Thymus (tissue), 11 donors: Measurements from ENCODE around the gene ICA1. TPM values are rescaled to one million over a fixed set of nuclear protein-coding genes. Genes with fewer than 3 reads are reported as not detected.
"Not testable (repeated sequence)": the region's sequence is repeated elsewhere in the genome, so short reads cannot be mapped to it uniquely, and the experiment has no call there.

ENCODE experiments used
- DNase-seq, 9 donors: peaks; one replicate each; pipeline ENCODE4 v3.0.0-alpha.2; 2013; ENCODE audit warnings: low spot score in 9 of 9, low read depth in 6 of 9, missing footprints in 1 of 9
- H3K27ac ChIP-seq, 2 donors: one replicate each; pipeline ENCODE4 v1.5.1; 2013; ENCODE audit warnings: control low read depth in 1 of 2, low read depth in 1 of 2, low read length in 1 of 2, mild to moderate bottlenecking in 1 of 2, moderate library complexity in 1 of 2
- H3K27me3 ChIP-seq, 2 donors: one replicate each; pipeline ENCODE4 v1.5.1; 2013; ENCODE audit warnings: low read length in 1 of 2; ENCODE audit not compliant: control insufficient read depth in 2 of 2, insufficient read depth in 1 of 2
- H3K36me3 ChIP-seq, 2 donors: one replicate each; pipeline ENCODE4 v1.5.1; 2013; ENCODE audit warnings: low read length in 1 of 2, mild to moderate bottlenecking in 1 of 2, moderate library complexity in 1 of 2; ENCODE audit not compliant: control insufficient read depth in 2 of 2, insufficient read depth in 2 of 2
- H3K4me1 ChIP-seq, 2 donors: one replicate each; pipeline ENCODE4 v1.5.1; 2013; ENCODE audit warnings: low read length in 2 of 2; ENCODE audit not compliant: control insufficient read depth in 2 of 2, insufficient read depth in 2 of 2
- H3K4me3 ChIP-seq, 2 donors: one replicate each; pipeline ENCODE4 v1.5.1; 2013; ENCODE audit warnings: low read length in 2 of 2, control low read depth in 1 of 2, mild to moderate bottlenecking in 1 of 2
- H3K9me3 ChIP-seq, 2 donors: one replicate each; pipeline ENCODE4 v1.5.1; 2013; ENCODE audit warnings: low read length in 1 of 2, mild to moderate bottlenecking in 1 of 2; ENCODE audit not compliant: control insufficient read depth in 2 of 2, insufficient read depth in 1 of 2
- WGBS: extraction: QIAGEN DNeasy Blood & Tissue Kit; methylation state at CpG from one replicate; pipeline ENCODE4 v1.1.7; 2013; 5-methylcytosine and 5-hydroxymethylcytosine counted together
- polyA plus RNA-seq: library from polyadenylated mRNA; stranded (reverse); fragments of 200-250 nt; gene quantifications from one replicate; pipeline ENCODE4 v1.2.3, GENCODE V29; 2013
- total RNA-seq: library from RNA; stranded (reverse); fragments of 120-200 nt; gene quantifications from one replicate; pipeline ENCODE4 v1.2.4, GENCODE V29; 2013
- donor health status: healthy.

ICA1 gene
- total and polyA plus RNA-seq, 2 donors, result 6.3 to 18.5 TPM

DNA sequence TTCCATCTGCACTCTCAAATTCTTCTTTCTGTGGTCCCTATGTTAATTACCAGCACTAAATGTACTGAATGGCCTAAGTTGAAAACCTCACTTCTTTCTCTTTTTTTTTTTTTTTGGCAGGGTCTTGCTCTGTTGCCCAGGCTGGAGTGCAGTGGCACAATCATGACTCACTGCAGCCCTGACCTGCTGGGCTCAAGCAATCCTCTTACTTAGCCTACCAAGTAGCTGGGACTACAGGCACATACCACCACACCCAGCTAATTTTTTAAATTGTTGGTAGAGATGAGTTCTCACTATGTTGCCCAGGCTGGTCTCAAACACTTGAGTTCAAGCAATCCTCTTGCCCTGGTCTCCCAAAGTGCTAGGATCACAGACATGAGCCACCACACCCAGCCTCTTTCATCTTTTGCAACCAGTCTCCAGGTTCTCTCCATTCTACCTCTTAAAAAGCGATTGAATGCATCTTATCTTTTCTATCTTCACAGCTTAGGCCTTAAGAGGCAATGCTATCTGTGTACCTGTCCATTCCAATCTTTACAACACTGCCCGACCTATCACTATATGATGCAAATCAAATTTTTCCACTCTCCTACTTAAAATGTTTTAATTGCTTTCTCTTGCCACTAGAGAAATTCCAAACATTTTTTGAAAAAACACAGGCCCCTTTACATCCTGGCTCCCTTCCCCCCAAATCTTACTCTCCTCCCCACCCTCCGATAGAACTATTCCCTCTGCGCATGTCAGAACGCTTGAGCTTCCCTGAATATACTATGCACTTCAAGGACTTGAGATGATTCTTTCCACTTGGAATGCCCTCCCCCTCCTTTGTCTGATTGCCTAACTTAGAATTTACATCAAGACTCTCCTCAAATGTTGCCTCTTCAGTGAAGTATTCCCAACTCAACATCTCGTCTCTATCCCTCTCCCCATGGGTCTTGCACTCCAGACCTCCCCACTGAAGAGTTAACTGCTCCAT is 6.0 kb downstream of the ICA1 start:
- no peaks in the 10 kb centered on the region for H3K36me3 ChIP-seq
- H3K4me1 ChIP-seq, result peaks cover 0 to under 1% of the 10 kb centered on the region in 2 donors
- H3K9me3 ChIP-seq, result no peaks in the 10 kb centered on the region
- peaks cover 2 to 3% of the 10 kb centered on the region in 2 donors for H3K27me3 ChIP-seq
- DNase-seq, result no peak
- 97% methylated on average over 6 of the region's 6 CpGs for WGBS
- H3K4me3 ChIP-seq, result no peak overlapping the region
- no peak overlapping the region for H3K27ac ChIP-seq

DNA sequence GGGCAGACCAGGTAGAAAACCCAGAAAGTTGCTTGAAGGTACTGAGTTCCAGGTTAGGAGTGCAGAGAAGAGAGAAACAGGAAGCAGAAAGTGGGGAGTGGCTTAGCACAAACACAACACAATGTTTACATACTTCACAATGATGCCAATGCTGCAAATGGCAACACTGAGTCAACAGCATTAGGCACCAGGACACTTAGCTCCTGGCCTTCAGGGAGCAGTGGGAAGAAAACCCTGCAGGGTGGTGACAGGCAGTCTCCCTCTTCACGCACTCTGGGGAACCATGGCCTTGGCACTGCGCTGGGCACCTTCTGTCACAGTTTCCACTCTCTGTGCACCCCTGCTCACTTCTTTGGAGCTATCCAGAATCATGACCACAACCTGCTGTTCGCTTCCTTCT is 7.3 kb downstream of the ICA1 start:
- DNase-seq, result no peak
- Histone ChIP-seq H3K27ac (no peak overlapping the region), H3K9me3 (no peaks in the 10 kb centered on the region), H3K4me1 (no peaks in the 10 kb centered on the region), H3K4me3 (no peak overlapping the region), H3K27me3 (no peaks in the 10 kb centered on the region), H3K36me3 (no peaks in the 10 kb centered on the region)
- 96% methylated on average over 3 of the region's 3 CpGs for WGBS

DNA sequence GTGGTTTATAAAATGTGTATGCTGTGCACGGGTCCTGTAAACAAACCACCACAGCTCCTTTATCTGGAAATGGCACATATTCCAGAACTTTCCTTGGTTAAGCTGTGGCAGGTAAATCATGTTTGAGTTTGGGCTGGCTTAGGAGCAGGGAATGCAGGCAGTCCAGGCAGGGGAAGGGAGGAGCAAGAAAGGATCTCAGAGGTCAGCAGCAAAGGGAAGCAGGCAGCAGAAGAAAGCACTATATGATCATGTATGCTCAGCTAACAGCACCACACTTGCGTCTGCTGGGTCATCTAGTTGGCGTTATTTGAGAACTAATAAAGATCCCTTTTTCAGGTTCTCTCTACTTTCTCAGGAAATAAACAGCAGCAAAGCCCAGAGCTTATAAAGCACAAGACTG is 7.8 kb downstream of the ICA1 start:
- 95% methylated on average over 3 of the region's 3 CpGs for WGBS
- Histone ChIP-seq H3K4me3 (no peak overlapping the region), H3K27me3 (no peaks in the 10 kb centered on the region), H3K36me3 (no peaks in the 10 kb centered on the region), H3K9me3 (no peaks in the 10 kb centered on the region), H3K27ac (no peak overlapping the region), H3K4me1 (no peaks in the 10 kb centered on the region)
- DNase-seq, result no peak

DNA sequence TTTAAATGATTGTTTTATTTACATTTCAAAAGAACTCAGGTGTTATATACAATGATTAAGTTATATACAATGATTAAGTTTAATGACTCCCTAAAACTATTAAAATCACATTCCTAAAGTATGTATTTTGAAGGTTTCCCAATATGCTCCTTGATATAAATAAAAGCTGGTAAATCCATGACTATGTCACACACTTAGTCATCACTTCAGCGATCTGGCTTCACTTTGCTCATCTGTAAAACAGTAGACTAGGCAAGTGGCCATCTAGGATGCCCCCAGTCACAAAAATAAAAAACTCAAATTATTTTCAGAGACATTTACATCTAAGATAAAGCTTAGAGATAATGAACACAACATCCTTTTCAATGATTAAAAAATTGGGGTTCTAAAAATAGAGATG is 10.8 kb downstream of the ICA1 start:
- 98% methylated on average over 1 of the region's 1 CpG for WGBS
- no peak overlapping the region for H3K27ac ChIP-seq
- H3K27me3 ChIP-seq, result no peaks in the 10 kb centered on the region
- no peak overlapping the region for H3K4me3 ChIP-seq
- no peaks in the 10 kb centered on the region for H3K9me3 ChIP-seq
- H3K4me1 ChIP-seq, result no peaks in the 10 kb centered on the region
- no peaks in the 10 kb centered on the region for H3K36me3 ChIP-seq
- no peak for DNase-seq

DNA sequence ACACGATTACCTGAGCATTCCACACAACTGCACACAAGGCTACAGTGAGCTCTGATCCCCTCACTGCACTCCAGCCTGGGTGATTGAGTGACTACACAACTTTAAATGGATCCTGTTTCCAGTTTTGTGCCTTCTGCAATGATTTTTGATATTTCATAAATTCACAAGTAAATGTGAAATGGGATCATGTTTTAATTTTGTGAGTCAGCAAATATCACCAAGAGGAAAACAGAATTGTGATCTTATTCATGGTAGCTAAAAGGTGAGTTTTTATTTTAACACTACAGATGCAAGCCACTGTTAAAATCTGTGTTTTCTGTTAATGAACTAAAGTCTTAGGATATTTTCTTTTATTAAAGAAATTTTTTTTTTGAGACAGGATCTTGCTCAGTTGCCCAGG is 11.4 kb downstream of the ICA1 start:
- 98% methylated on average over 1 of the region's 1 CpG for WGBS
- H3K9me3 ChIP-seq, result no peaks in the 10 kb centered on the region
- H3K4me3 ChIP-seq, result no peak overlapping the region
- no peak for DNase-seq
- H3K27ac ChIP-seq, result no peak overlapping the region
- no peaks in the 10 kb centered on the region for H3K27me3 ChIP-seq
- no peaks in the 10 kb centered on the region for H3K4me1 ChIP-seq
- H3K36me3 ChIP-seq, result no peaks in the 10 kb centered on the region

DNA sequence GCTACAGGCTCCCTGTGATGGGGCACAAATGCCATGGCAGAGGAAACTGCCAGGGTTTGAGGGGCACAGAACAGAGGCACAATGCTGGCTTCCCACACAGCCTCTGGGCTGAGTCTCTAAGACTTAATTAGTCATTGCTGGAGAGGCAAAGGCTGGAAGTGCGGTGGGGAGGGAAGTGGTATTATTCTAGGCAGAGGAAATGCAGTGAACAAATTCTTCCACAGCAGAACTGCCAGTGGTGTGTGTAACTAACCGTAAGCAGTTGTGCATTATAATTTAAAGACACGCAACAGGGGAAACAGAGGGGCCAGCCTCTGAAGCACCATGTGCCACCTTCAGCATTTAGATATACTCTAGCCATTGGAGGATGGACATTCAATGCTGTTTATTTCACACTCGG is 12.8 kb downstream of the ICA1 start:
- no peaks in the 10 kb centered on the region for H3K4me1 ChIP-seq
- H3K27ac ChIP-seq, result no peak overlapping the region
- DNase-seq, result no peak
- 86% methylated on average over 4 of the region's 4 CpGs for WGBS
- H3K4me3 ChIP-seq, result no peak overlapping the region
- no peaks in the 10 kb centered on the region for H3K27me3 ChIP-seq
- no peaks in the 10 kb centered on the region for H3K36me3 ChIP-seq
- H3K9me3 ChIP-seq, result no peaks in the 10 kb centered on the region

DNA sequence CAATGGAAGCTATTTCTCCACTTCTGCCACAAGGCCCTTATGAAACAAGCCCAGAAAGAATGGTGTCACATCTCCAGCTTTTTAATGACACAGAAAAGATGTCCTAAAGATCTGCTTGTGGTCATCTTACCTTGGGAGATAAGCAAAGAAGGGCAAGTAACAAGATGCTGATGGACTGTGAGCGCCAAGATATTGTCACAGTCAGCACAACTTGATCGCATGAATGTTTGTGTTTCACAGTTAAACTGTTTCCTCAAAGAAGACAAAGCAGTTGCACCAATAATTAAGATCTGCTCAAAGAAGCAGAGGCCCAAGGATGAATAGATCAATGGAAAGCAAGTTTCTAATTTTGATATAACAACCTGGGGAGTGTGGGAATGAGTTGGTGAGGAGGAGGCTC is 15.9 kb downstream of the ICA1 start:
- Histone ChIP-seq H3K4me1 (no peaks in the 10 kb centered on the region), H3K27ac (no peak overlapping the region), H3K4me3 (no peak overlapping the region), H3K9me3 (no peaks in the 10 kb centered on the region), H3K27me3 (no peaks in the 10 kb centered on the region), H3K36me3 (no peaks in the 10 kb centered on the region)
- WGBS, result 98% methylated on average over 2 of the region's 2 CpGs
- no peak for DNase-seq

DNA sequence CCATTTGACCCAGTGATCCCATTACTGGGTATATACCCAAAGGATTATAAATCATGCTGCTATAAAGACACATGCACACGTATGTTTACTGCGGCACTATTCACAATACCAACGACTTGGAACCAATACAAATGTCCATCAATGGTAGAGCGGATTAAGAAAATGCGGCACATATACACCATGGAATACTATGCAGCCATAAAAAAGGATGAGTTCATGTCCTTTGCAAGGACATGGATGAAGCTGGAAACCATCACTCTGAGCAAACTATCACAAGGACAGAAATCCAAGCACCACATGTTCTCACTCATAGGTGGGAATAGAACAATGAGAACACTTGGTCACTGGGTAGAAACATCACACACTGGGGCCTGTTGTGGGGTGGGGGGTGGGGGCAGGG is 16.9 kb downstream of the ICA1 start:
- H3K4me1 ChIP-seq, H3K27ac ChIP-seq, DNase-seq, H3K9me3 ChIP-seq, H3K4me3 ChIP-seq, H3K27me3 ChIP-seq, H3K36me3 ChIP-seq: not testable (repeated sequence)
- 99% methylated on average over 5 of the region's 5 CpGs for WGBS

DNA sequence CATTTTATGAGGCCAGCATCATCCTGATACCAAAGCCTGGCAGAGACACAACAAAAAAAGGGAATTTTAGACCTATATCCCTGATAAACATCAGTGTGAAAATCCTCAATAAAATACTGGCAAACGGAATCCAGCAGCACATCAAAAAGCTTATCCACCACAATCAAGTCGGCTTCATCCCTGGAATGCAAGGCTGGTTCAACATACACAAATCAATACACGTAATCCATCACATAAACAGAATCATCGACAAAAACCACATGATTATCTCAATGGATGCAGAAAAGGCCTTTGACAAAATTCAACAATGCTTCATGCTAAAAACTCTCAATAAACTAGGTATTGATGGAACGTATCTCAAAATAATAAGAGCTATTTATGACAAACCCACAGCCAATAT is 18.9 kb downstream of the ICA1 start:
- H3K27me3 ChIP-seq, H3K27ac ChIP-seq, DNase-seq, H3K9me3 ChIP-seq, H3K4me3 ChIP-seq, H3K4me1 ChIP-seq, H3K36me3 ChIP-seq: not testable (repeated sequence)
- WGBS, result 90% methylated on average over 5 of the region's 5 CpGs
